Osteocyte (in vitro differentiated cells): ENCODE data around the gene MMP17. TPM values are rescaled to one million over a fixed set of nuclear protein-coding genes. Genes with fewer than 3 reads are reported as not detected.

ENCODE experiments used
- DNase-seq: peaks from one replicate; pipeline ENCODE4 v3.0.0; 2021; ENCODE audit warnings: mixed read lengths; ENCODE audit not compliant: unreplicated experiment; ENCODE audit errors: extremely low spot score
- H3K27ac Mint-ChIP-seq: one replicate; pipeline ENCODE4 v1.8.0; 2021; ENCODE audit warnings: mild to moderate bottlenecking, mixed read lengths; ENCODE audit not compliant: unreplicated experiment
- H3K27me3 Mint-ChIP-seq: one replicate; pipeline ENCODE4 v1.8.0; 2021; ENCODE audit warnings: mixed read lengths; ENCODE audit not compliant: unreplicated experiment
- H3K36me3 Mint-ChIP-seq: one replicate; pipeline ENCODE4 v1.8.0; 2021; ENCODE audit warnings: mixed read lengths; ENCODE audit not compliant: unreplicated experiment
- H3K4me1 Mint-ChIP-seq: one replicate; pipeline ENCODE4 v1.8.0; 2021; ENCODE audit warnings: mixed read lengths; ENCODE audit not compliant: unreplicated experiment
- H3K4me3 Mint-ChIP-seq: one replicate; pipeline ENCODE4 v1.8.0; 2021; ENCODE audit warnings: mild to moderate bottlenecking, moderate library complexity, mixed read lengths; ENCODE audit not compliant: unreplicated experiment
- H3K9me3 Mint-ChIP-seq: one replicate; pipeline ENCODE4 v1.8.0; 2021; ENCODE audit warnings: mixed read lengths; ENCODE audit not compliant: unreplicated experiment
- total RNA-seq: library from RNA; stranded (reverse); gene quantifications from 2 replicates; pipeline ENCODE4 v1.2.1, GENCODE V29; 2021
- TF ChIP-seq, protein P1 (sequence below): fragments of 200-600 bp; sonication (generic); IDR thresholded peaks from 2 replicates; pipeline ENCODE4 v1.5.0; 2021; ENCODE audit warnings: antibody characterized with exemption, mild to moderate bottlenecking, moderate library complexity

The MMP17 gene
- total RNA-seq, 1 donor from 2014 or later = 1.7 TPM

- peaks cover 21% of the 10 kb centered on the region for H3K27me3 Mint-ChIP-seq
- H3K9me3 Mint-ChIP-seq = no peaks in the 10 kb centered on the region
These were observed 1.9 kb upstream of the MMP17 start for GRCh38 chr12:131826097-131826928.

GRCh38 chr12:131828671-131829355, 620 bp downstream of the MMP17 start:
- no peak for DNase-seq
- Mint-ChIP-seq H3K27ac (no peak overlapping the region), H3K4me3 (peak overlapping the region; percentile 68), H3K36me3 (no peaks in the 10 kb centered on the region), H3K4me1 (peaks cover 12% of the 10 kb centered on the region), H3K27me3 (peaks cover 21% of the 10 kb centered on the region), H3K9me3 (no peaks in the 10 kb centered on the region)
- TF ChIP-seq, protein P1, sequence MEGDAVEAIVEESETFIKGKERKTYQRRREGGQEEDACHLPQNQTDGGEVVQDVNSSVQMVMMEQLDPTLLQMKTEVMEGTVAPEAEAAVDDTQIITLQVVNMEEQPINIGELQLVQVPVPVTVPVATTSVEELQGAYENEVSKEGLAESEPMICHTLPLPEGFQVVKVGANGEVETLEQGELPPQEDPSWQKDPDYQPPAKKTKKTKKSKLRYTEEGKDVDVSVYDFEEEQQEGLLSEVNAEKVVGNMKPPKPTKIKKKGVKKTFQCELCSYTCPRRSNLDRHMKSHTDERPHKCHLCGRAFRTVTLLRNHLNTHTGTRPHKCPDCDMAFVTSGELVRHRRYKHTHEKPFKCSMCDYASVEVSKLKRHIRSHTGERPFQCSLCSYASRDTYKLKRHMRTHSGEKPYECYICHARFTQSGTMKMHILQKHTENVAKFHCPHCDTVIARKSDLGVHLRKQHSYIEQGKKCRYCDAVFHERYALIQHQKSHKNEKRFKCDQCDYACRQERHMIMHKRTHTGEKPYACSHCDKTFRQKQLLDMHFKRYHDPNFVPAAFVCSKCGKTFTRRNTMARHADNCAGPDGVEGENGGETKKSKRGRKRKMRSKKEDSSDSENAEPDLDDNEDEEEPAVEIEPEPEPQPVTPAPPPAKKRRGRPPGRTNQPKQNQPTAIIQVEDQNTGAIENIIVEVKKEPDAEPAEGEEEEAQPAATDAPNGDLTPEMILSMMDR = no peak

More at GRCh38 chr12:131826097-131826928, 1.9 kb upstream of the MMP17 start:
- Mint-ChIP-seq H3K4me3 (no peak overlapping the region), H3K4me1 (peaks cover 12% of the 10 kb centered on the region), H3K27ac (no peak overlapping the region), H3K36me3 (no peaks in the 10 kb centered on the region)
- DNase-seq = peak; percentile 76
- TF ChIP-seq, protein P1 = no peak

- H3K4me3 Mint-ChIP-seq = peak overlapping the region; percentile 68
- peaks cover 12% of the 10 kb centered on the region for H3K4me1 Mint-ChIP-seq
- no peaks in the 10 kb centered on the region for H3K36me3 Mint-ChIP-seq
- H3K9me3 Mint-ChIP-seq = no peaks in the 10 kb centered on the region
- no peak for DNase-seq
- TF ChIP-seq, protein P1 = no peak
- peaks cover 21% of the 10 kb centered on the region for H3K27me3 Mint-ChIP-seq
- no peak overlapping the region for H3K27ac Mint-ChIP-seq
These were observed 1.2 kb downstream of the MMP17 start for GRCh38 chr12:131829356-131829747.

DNA sequence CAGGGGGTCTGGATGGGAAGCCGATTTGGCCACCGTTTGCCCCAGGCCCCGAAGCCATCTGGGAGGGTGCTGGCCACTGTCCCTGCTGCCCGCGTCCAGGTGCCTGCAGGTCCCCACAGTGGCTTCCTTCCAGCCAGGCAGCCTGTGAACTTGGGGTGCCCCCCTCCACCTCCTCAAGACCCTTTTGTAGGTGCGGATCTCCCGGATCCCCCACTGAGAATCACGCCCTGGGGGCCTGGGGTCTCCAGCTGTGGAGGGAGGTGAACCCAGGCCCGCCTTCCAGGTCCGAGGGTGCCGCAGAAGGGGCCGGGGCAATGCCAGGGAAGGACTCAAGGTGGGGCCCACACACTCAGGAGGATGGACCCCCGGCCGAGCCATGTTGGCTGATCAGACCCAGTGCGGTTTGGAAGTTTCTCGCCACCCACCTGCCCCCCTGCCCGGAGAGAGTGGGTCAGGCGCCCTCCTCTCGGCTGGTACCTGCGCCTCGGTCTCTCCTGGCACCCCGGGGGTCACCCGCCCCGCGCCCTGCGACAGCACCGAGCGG, 1.7 kb downstream of the MMP17 start:
- Mint-ChIP-seq H3K4me3 (no peak overlapping the region), H3K4me1 (peaks cover 12% of the 10 kb centered on the region), H3K27me3 (peaks cover 21% of the 10 kb centered on the region), H3K27ac (no peak overlapping the region), H3K36me3 (no peaks in the 10 kb centered on the region), H3K9me3 (no peaks in the 10 kb centered on the region)
- TF ChIP-seq, protein P1 = no peak
- DNase-seq = no peak
